Measurements from ENCODE around the gene ID3.

The ID3 gene

GRCh38 chr1:23559136-23559984 is at the start of gene ID3:
Gene ID3, minus strand, starts transcription at chr1:23559501. Its CDS starts 75 bp downstream, at chr1:23559426.
- peak; percentile 95 to 98 for DNase-seq

- no peak for DNase-seq
These were observed 48.6 kb upstream of the ID3 start for GRCh38 chr1:23607944-23608343.

GRCh38 chr1:23601968-23602876 is 42.9 kb upstream of the ID3 start:
- no peak for DNase-seq

GRCh38 chr1:23601135-23601967 is 42.0 kb upstream of the ID3 start:
- DNase-seq = no peak

- no peak for DNase-seq
These were observed 41.0 kb upstream of the ID3 start for GRCh38 chr1:23600283-23600682.

GRCh38 chr1:23599125-23599524 is 39.8 kb upstream of the ID3 start:
- no peak for DNase-seq

GRCh38 chr1:23598424-23598823 is 39.1 kb upstream of the ID3 start:
- no peak for DNase-seq

- no peak for DNase-seq
These were observed 38.5 kb upstream of the ID3 start for GRCh38 chr1:23597635-23598388.

GRCh38 chr1:23596382-23597358 is 37.4 kb upstream of the ID3 start:
- no peak for DNase-seq

- DNase-seq = peak in 1 of 2 donors; percentile 18
These were observed 35.6 kb upstream of the ID3 start for GRCh38 chr1:23594927-23595353.

GRCh38 chr1:23594149-23594907 is 35.0 kb upstream of the ID3 start:
- no peak for DNase-seq

GRCh38 chr1:23593556-23594148 is 34.4 kb upstream of the ID3 start:
- no peak for DNase-seq

GRCh38 chr1:23593042-23593521 is 33.8 kb upstream of the ID3 start:
- no peak for DNase-seq

GRCh38 chr1:23592209-23592892 is 33.0 kb upstream of the ID3 start:
- no peak for DNase-seq

GRCh38 chr1:23591460-23592208 is 32.3 kb upstream of the ID3 start:
- no peak for DNase-seq

- peak; percentile 54 to 74 for DNase-seq
These were observed 30.9 kb upstream of the ID3 start for GRCh38 chr1:23590058-23590783.

GRCh38 chr1:23589585-23589986 is 30.3 kb upstream of the ID3 start:
- no peak for DNase-seq

All from inflammatory macrophage treated with lipopolysaccharide for 1 hour (primary cell).